Measurements from ENCODE around the gene NAV2. TPM values are rescaled to one million over a fixed set of nuclear protein-coding genes. Genes with fewer than 3 reads are reported as not detected.

The NAV2 gene
- polyA plus RNA-seq, 3 donors = not detected

DNA sequence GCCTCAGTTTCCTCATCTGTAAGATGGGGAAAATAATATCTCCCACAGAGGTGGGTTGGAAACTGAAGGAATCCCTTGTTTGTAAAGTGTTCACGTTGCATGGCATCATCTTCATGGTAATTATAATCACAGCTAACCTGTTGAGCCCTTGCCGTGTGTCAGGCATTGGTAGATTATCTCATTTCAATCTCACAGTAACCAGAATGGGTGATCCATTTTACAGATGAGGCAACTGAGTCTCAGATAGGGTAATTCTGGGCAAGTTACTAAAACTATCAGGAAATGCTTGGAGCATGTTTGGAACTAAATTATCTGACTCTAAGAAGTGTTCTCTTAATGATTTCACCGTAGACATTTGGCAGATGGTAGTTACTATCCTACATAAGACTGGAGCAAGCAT is 109.4 kb downstream of the NAV2 start:
- H3K4me2 ChIP-seq (replicated peaks; ENCODE audit: extremely low read depth, low read length, poor library complexity, severe bottlenecking) = no peak overlapping the region
- H3K27me3 ChIP-seq (ENCODE audit: control insufficient read depth in 2 of 2, insufficient read depth in 2 of 2, low read length in 2 of 2) = no peaks in the 10 kb centered on the region
- Mint-ChIP-seq H3K27me3 (ENCODE audit: low read depth in 3 of 3) (peaks cover 2% of the 10 kb centered on the region in 3 donors), H3K9me3 (peaks cover 0 to 6% (median 0%) of the 10 kb centered on the region in 7 donors), H3K27ac (no peak overlapping the region), H3K4me3 (no peak overlapping the region), H3K36me3 (no peaks in the 10 kb centered on the region), H3K4me1 (peaks cover 7% of the 10 kb centered on the region)
- H4K20me1 ChIP-seq (ENCODE audit: insufficient read depth, low read length) = no peaks in the 10 kb centered on the region
- no peak overlapping the region for H3K9ac ChIP-seq (ENCODE audit: insufficient read depth, low read length, poor library complexity, severe bottlenecking)
- H3K4me3 ChIP-seq (replicated peaks in 1 of 3; ENCODE audit: low read depth in 2 of 3, low read length in 3 of 3) = no peak overlapping the region
- H3K79me2 ChIP-seq (ENCODE audit: insufficient read depth, low read length) = no peaks in the 10 kb centered on the region
- H2AFZ ChIP-seq (ENCODE audit: insufficient read depth, low read depth, low read length, poor library complexity, severe bottlenecking) = no peak overlapping the region
- intact Hi-C loops (cut with micrococcal nuclease) = no loop called here
- H3K27ac ChIP-seq (ENCODE audit: low read depth in 1 of 2, low read length in 2 of 2) = no peak overlapping the region
- DNase-seq = no peak
- no peaks in the 10 kb centered on the region for H3K36me3 ChIP-seq (replicated peaks in 1 of 2; ENCODE audit: control insufficient read depth in 1 of 2, insufficient read depth in 2 of 2, low read length in 2 of 2)
- H3K4me1 ChIP-seq (ENCODE audit: control insufficient read depth in 1 of 2, insufficient read depth in 2 of 2, low read length in 2 of 2) = peaks cover 0 to 4% of the 10 kb centered on the region in 2 donors
- TF ChIP-seq, protein P1, sequence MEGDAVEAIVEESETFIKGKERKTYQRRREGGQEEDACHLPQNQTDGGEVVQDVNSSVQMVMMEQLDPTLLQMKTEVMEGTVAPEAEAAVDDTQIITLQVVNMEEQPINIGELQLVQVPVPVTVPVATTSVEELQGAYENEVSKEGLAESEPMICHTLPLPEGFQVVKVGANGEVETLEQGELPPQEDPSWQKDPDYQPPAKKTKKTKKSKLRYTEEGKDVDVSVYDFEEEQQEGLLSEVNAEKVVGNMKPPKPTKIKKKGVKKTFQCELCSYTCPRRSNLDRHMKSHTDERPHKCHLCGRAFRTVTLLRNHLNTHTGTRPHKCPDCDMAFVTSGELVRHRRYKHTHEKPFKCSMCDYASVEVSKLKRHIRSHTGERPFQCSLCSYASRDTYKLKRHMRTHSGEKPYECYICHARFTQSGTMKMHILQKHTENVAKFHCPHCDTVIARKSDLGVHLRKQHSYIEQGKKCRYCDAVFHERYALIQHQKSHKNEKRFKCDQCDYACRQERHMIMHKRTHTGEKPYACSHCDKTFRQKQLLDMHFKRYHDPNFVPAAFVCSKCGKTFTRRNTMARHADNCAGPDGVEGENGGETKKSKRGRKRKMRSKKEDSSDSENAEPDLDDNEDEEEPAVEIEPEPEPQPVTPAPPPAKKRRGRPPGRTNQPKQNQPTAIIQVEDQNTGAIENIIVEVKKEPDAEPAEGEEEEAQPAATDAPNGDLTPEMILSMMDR (IDR thresholded peaks at IDR 0.05) = no peak
- H3K9me3 ChIP-seq (replicated peaks in 1 of 2; ENCODE audit: control insufficient read depth in 1 of 2, insufficient read depth in 1 of 2, low read length in 2 of 2) = no peaks in the 10 kb centered on the region
- WGBS (ENCODE audit: insufficient coverage) = 100% methylated on average over 1 of the region's 3 CpGs

DNA sequence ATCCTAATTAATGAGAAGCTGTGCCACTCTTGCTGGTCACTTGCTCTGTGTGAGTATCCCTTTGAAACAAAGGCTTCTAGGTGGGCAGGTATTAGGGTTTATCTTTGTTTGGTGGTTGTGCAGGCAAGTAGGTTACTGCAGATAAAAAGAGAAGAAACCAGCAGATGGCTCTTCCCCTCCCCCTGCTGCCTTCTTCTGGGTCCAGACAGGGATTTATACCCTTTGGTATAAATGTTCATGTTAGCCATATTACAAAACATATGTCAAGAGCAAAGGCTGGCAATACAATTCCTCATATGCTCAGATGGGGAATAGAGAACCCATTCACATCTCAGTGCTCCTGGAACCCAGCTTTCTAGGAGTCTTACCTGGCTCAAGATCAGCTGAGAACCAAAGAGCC is 109.9 kb downstream of the NAV2 start:
- no peaks in the 10 kb centered on the region for H4K20me1 ChIP-seq (ENCODE audit: insufficient read depth, low read length)
- peaks cover 0 to 4% of the 10 kb centered on the region in 2 donors for H3K4me1 ChIP-seq (ENCODE audit: control insufficient read depth in 1 of 2, insufficient read depth in 2 of 2, low read length in 2 of 2)
- Mint-ChIP-seq H3K36me3 (no peaks in the 10 kb centered on the region), H3K4me3 (no peak overlapping the region), H3K27ac (no peak overlapping the region), H3K4me1 (peaks cover 7% of the 10 kb centered on the region), H3K27me3 (ENCODE audit: low read depth in 3 of 3) (peaks cover 2% of the 10 kb centered on the region in 3 donors), H3K9me3 (peaks cover 0 to 6% (median 0%) of the 10 kb centered on the region in 7 donors)
- intact Hi-C loops (cut with micrococcal nuclease) = no loop called here
- no peaks in the 10 kb centered on the region for H3K27me3 ChIP-seq (ENCODE audit: control insufficient read depth in 2 of 2, insufficient read depth in 2 of 2, low read length in 2 of 2)
- no peak overlapping the region for H3K9ac ChIP-seq (ENCODE audit: insufficient read depth, low read length, poor library complexity, severe bottlenecking)
- TF ChIP-seq, protein P1 (IDR thresholded peaks at IDR 0.05) = no peak
- no peaks in the 10 kb centered on the region for H3K9me3 ChIP-seq (replicated peaks in 1 of 2; ENCODE audit: control insufficient read depth in 1 of 2, insufficient read depth in 1 of 2, low read length in 2 of 2)
- DNase-seq = no peak
- no peaks in the 10 kb centered on the region for H3K79me2 ChIP-seq (ENCODE audit: insufficient read depth, low read length)
- no peak overlapping the region for H2AFZ ChIP-seq (ENCODE audit: insufficient read depth, low read depth, low read length, poor library complexity, severe bottlenecking)
- no peak overlapping the region for H3K4me2 ChIP-seq (replicated peaks; ENCODE audit: extremely low read depth, low read length, poor library complexity, severe bottlenecking)
- no peak overlapping the region for H3K27ac ChIP-seq (ENCODE audit: low read depth in 1 of 2, low read length in 2 of 2)
- no peaks in the 10 kb centered on the region for H3K36me3 ChIP-seq (replicated peaks in 1 of 2; ENCODE audit: control insufficient read depth in 1 of 2, insufficient read depth in 2 of 2, low read length in 2 of 2)
- no peak overlapping the region for H3K4me3 ChIP-seq (replicated peaks in 1 of 3; ENCODE audit: low read depth in 2 of 3, low read length in 3 of 3)

All from CD14-positive monocyte (primary cell).